Esophagus muscularis mucosa (tissue), 4 donors: ENCODE data around the gene PTPRN2.

Experiments used
- CTCF ChIP-seq, 3 experiments: fragments of 200-600 bp in 2 of 3; fragments of 450-650 bp in 1 of 3; sonication (generic) in 2 of 3; IDR thresholded peaks; one replicate each; pipeline ENCODE4 v1.5.1; 2017 to 2019; ENCODE audit warnings: antibody characterized with exemption in 3 of 3, mild to moderate bottlenecking in 2 of 3, moderate library complexity in 1 of 3
- EP300 ChIP-seq: sonication (generic); formaldehyde crosslinking; IDR thresholded peaks from one replicate; pipeline ENCODE4 v1.6.1; 2017; ENCODE audit warnings: antibody characterized with exemption
- POLR2A ChIP-seq: fragments of 450-650 bp; IDR thresholded peaks from one replicate; pipeline ENCODE4 v1.6.1; 2017; ENCODE audit warnings: antibody characterized with exemption, moderate library complexity, mild to moderate bottlenecking, low read depth

GRCh38 chr7:157854066-157854891 is 733.3 kb downstream of the PTPRN2 start:
- no peak for TF ChIP-seq POLR2A
- no peak for TF ChIP-seq EP300
- no peak for TF ChIP-seq CTCF (IDR thresholded peaks at IDR 0.05)
